Transverse colon (tissue), 4 donors: ENCODE measurements around the gene RHO.
"Not testable (repeated sequence)": the region's sequence is repeated elsewhere in the genome, so short reads cannot be mapped to it uniquely, and the experiment has no call there.

Experiments
- EP300 ChIP-seq: sonication (generic); formaldehyde crosslinking; IDR thresholded peaks from one replicate; pipeline ENCODE4 v1.6.1; 2017; ENCODE audit warnings: antibody characterized with exemption, low read depth
- POLR2A ChIP-seq: fragments of 450-650 bp; IDR thresholded peaks from one replicate; pipeline ENCODE4 v1.6.1; 2016; ENCODE audit warnings: antibody characterized with exemption, mild to moderate bottlenecking, moderate library complexity
- POLR2AphosphoS5 ChIP-seq, 3 donors: sonication (generic); formaldehyde crosslinking; IDR thresholded peaks; one replicate each; pipeline ENCODE4 v1.6.1; 2016; ENCODE audit warnings: antibody characterized with exemption in 3 of 3
- TF ChIP-seq, protein P1 (sequence below), 5 experiments: fragments of 200-600 bp in 3 of 5; fragments of 450-650 bp in 2 of 5; sonication (generic) in 3 of 5; IDR thresholded peaks; 1 replicate in 2 of 5; 2 replicates in 3 of 5; pipeline ENCODE4 v1.5.1; 2016 to 2017; ENCODE audit warnings: antibody characterized with exemption in 5 of 5, inconsistent platforms in 3 of 5, mild to moderate bottlenecking in 2 of 5, moderate library complexity in 1 of 5

DNA sequence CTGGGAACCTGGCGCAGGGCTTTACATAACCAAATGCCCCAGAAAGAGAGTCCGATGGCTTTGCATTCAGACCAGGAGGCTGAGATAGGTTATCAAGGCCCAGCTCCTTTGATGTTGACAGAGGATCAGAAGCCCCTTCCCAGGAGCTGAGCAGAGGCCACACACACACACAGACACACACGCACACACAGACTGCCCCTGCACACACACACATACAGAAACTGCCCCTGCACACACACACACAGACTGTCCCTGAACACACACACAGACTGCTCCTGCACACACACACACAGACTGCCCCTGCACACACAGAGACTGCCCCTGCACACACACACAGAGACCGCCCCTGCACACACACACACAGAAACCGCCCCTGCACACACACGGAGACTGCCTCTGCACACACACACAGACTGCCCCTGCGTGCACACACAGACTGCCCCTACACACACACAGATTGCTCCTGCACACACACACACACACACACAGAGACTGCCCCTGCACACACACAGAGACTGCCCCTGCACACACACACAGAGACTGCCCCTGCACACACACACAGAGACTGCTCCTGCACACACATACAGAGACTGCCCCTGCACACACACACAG, 12.5 kb upstream of the RHO start:
- TF ChIP-seq, protein P1, sequence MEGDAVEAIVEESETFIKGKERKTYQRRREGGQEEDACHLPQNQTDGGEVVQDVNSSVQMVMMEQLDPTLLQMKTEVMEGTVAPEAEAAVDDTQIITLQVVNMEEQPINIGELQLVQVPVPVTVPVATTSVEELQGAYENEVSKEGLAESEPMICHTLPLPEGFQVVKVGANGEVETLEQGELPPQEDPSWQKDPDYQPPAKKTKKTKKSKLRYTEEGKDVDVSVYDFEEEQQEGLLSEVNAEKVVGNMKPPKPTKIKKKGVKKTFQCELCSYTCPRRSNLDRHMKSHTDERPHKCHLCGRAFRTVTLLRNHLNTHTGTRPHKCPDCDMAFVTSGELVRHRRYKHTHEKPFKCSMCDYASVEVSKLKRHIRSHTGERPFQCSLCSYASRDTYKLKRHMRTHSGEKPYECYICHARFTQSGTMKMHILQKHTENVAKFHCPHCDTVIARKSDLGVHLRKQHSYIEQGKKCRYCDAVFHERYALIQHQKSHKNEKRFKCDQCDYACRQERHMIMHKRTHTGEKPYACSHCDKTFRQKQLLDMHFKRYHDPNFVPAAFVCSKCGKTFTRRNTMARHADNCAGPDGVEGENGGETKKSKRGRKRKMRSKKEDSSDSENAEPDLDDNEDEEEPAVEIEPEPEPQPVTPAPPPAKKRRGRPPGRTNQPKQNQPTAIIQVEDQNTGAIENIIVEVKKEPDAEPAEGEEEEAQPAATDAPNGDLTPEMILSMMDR (IDR thresholded peaks at IDR 0.05), result not testable (repeated sequence)
- not testable (repeated sequence) for TF ChIP-seq POLR2A; POLR2AphosphoS5 (IDR thresholded peaks at IDR 0.05); EP300
